Ectodermal cell (in vitro differentiated cells): ENCODE results near the gene MDC1.

Experiments
- H3K27ac ChIP-seq: 2 replicates; pipeline ENCODE4 v1.7.0; 2013; ENCODE audit warnings: mild to moderate bottlenecking, low read depth, low read length; ENCODE audit not compliant: insufficient read depth, poor library complexity, severe bottlenecking
- H3K27me3 ChIP-seq: 2 replicates; pipeline ENCODE4 v1.7.0; 2013; ENCODE audit warnings: mild to moderate bottlenecking, low read length; ENCODE audit not compliant: insufficient read depth, control insufficient read depth, poor library complexity, severe bottlenecking
- H3K36me3 ChIP-seq: one replicate; pipeline ENCODE4 v1.7.0; 2013; ENCODE audit warnings: low read length; ENCODE audit not compliant: control insufficient read depth, insufficient read depth
- H3K4me1 ChIP-seq: one replicate; pipeline ENCODE4 v1.7.0; 2013; ENCODE audit warnings: low read length; ENCODE audit not compliant: control insufficient read depth, insufficient read depth
- H3K4me3 ChIP-seq: 2 replicates; pipeline ENCODE4 v1.7.0; 2013; ENCODE audit warnings: low read depth, low read length, control low read depth; ENCODE audit not compliant: insufficient read depth
- H3K9me3 ChIP-seq: 2 replicates; pipeline ENCODE4 v1.7.0; 2013; ENCODE audit warnings: mild to moderate bottlenecking, low read length, moderate library complexity; ENCODE audit not compliant: control insufficient read depth
- WGBS, 2 experiments: methylation state at CpG; one replicate each; pipeline ENCODE4 v1.1.7; 2013; ENCODE audit warnings: missing lambda C conversion rate in 2 of 2; 5-methylcytosine and 5-hydroxymethylcytosine counted together

The MDC1 gene

GRCh38 chr6:30690403-30691207, 26.5 kb downstream of the MDC1 start, which contains the start of gene NRM:
Gene NRM (minus strand): TSS chr6:30690984. CDS start chr6:30690974, 10 bp downstream.
- Histone ChIP-seq H3K27me3 (no peaks in the 10 kb centered on the region), H3K4me3 (peak within 1 kb of the TSS; percentile 72), H3K4me1 (peaks cover 29% of the 10 kb centered on the region), H3K36me3 (no peaks in the 10 kb centered on the region), H3K27ac (peak within 1 kb of the TSS; percentile 69), H3K9me3 (no peaks in the 10 kb centered on the region)
- 1% methylated on average over 40 of the region's 40 CpGs for WGBS, 2 experiments

- H3K4me1 ChIP-seq, result peaks cover 31% of the 10 kb centered on the region
- no peak overlapping the region for H3K27ac ChIP-seq
- 59 to 60% methylated on average over 4 of the region's 4 CpGs for WGBS, 2 experiments
- H3K36me3 ChIP-seq, result no peaks in the 10 kb centered on the region
- H3K27me3 ChIP-seq, result no peaks in the 10 kb centered on the region
- peak overlapping the region; percentile 72 for H3K4me3 ChIP-seq
- no peaks in the 10 kb centered on the region for H3K9me3 ChIP-seq
Observed at GRCh38 chr6:30689985-30690384, 27.1 kb downstream of the MDC1 start.

GRCh38 chr6:30689022-30689865, 27.8 kb downstream of the MDC1 start:
- WGBS, 2 experiments, result 94% methylated on average over 11 of the region's 11 CpGs
- H3K36me3 ChIP-seq, result no peaks in the 10 kb centered on the region
- no peaks in the 10 kb centered on the region for H3K27me3 ChIP-seq
- H3K4me3 ChIP-seq, result peak overlapping the region; percentile 72
- no peaks in the 10 kb centered on the region for H3K9me3 ChIP-seq
- no peak overlapping the region for H3K27ac ChIP-seq
- H3K4me1 ChIP-seq, result peaks cover 37% of the 10 kb centered on the region

- 93 to 95% methylated on average over 9 of the region's 9 CpGs for WGBS, 2 experiments
- no peaks in the 10 kb centered on the region for H3K36me3 ChIP-seq
- no peaks in the 10 kb centered on the region for H3K9me3 ChIP-seq
- H3K4me3 ChIP-seq, result no peak overlapping the region
- H3K4me1 ChIP-seq, result peaks cover 43% of the 10 kb centered on the region
- no peaks in the 10 kb centered on the region for H3K27me3 ChIP-seq
- no peak overlapping the region for H3K27ac ChIP-seq
Observed at GRCh38 chr6:30688569-30688968, 28.5 kb downstream of the MDC1 start.

- H3K4me3 ChIP-seq, result peak overlapping the region; percentile 69
- H3K27ac ChIP-seq, result peak overlapping the region; percentile 94
- H3K4me1 ChIP-seq, result peaks cover 50% of the 10 kb centered on the region
- no peaks in the 10 kb centered on the region for H3K27me3 ChIP-seq
- 18 to 19% methylated on average over 22 of the region's 22 CpGs for WGBS, 2 experiments
- H3K9me3 ChIP-seq, result no peaks in the 10 kb centered on the region
- H3K36me3 ChIP-seq, result no peaks in the 10 kb centered on the region
Observed at GRCh38 chr6:30687659-30688431, 29.2 kb downstream of the MDC1 start.

GRCh38 chr6:30686908-30687658, 30.0 kb downstream of the MDC1 start:
- Histone ChIP-seq H3K4me1 (peaks cover 57% of the 10 kb centered on the region), H3K27ac (peak overlapping the region; percentile 94), H3K9me3 (no peaks in the 10 kb centered on the region), H3K4me3 (peak overlapping the region; percentile 69), H3K27me3 (no peaks in the 10 kb centered on the region), H3K36me3 (no peaks in the 10 kb centered on the region)
- 0% methylated on average over 52 of the region's 52 CpGs for WGBS, 2 experiments

- peak within 1 kb of the TSS; percentile 94 for H3K27ac ChIP-seq
- peak within 1 kb of the TSS; percentile 69 for H3K4me3 ChIP-seq
- peaks cover 56% of the 10 kb centered on the region for H3K4me1 ChIP-seq
- 1 to 2% methylated on average over 40 to 41 of the region's 41 CpGs for WGBS, 2 experiments
- H3K9me3 ChIP-seq, result no peaks in the 10 kb centered on the region
- no peaks in the 10 kb centered on the region for H3K36me3 ChIP-seq
- no peaks in the 10 kb centered on the region for H3K27me3 ChIP-seq
Observed at GRCh38 chr6:30686009-30686907, 30.8 kb downstream of the MDC1 start, which contains the start of gene PPP1R18. Gene PPP1R18 (minus strand): TSS chr6:30686645. CDS start chr6:30686018, 627 bp downstream.

- Histone ChIP-seq H3K27ac (no peak overlapping the region), H3K36me3 (no peaks in the 10 kb centered on the region), H3K27me3 (no peaks in the 10 kb centered on the region), H3K4me1 (peaks cover 57% of the 10 kb centered on the region), H3K4me3 (peak overlapping the region; percentile 69), H3K9me3 (no peaks in the 10 kb centered on the region)
- 59 to 60% methylated on average over 29 of the region's 29 CpGs for WGBS, 2 experiments
Observed at GRCh38 chr6:30685157-30686008, 31.7 kb downstream of the MDC1 start.
